ENCODE data around the gene C1orf167.

Gene C1orf167

GRCh38 chr1:11768821-11769220 is 6.8 kb downstream of the C1orf167 start:
- no peaks in the 10 kb centered on the region for H3K9me3 ChIP-seq (ENCODE audit: control insufficient read depth in 1 of 2, low read length in 2 of 2)
- no peak overlapping the region for H3K27ac ChIP-seq (ENCODE audit: low read length)
- H3K4me3 ChIP-seq (ENCODE audit: low read depth in 1 of 2, low read length in 2 of 2): no peak overlapping the region
- H3K27me3 ChIP-seq (ENCODE audit: low read depth, low read length): peaks cover 4% of the 10 kb centered on the region
- no peaks in the 10 kb centered on the region for H3K4me1 ChIP-seq (ENCODE audit: control insufficient read depth in 1 of 2, insufficient read depth in 2 of 2, low read length in 2 of 2)
- no peaks in the 10 kb centered on the region for H3K36me3 ChIP-seq (ENCODE audit: control insufficient read depth in 1 of 2, insufficient read depth in 2 of 2, low read length in 2 of 2)

DNA sequence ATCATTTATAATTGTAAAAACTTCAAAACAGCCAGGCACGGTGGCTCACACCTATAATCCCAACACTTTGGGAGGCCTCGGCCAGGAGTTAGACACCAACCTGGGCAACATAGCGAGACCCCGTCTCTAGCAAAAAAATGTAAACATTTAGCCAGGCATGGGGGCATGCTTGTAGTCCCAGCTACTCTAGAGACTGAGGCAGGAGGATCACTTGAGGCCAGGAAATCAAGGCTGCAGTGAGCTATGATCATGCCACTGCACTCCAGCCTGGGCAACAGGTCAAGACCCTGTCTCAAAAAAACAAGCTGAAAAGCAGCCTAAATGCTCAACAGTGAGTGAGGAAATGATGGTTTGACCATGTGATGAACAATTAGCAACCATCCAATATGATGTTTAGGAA is 7.3 kb downstream of the C1orf167 start:
- Histone ChIP-seq H3K27me3 (ENCODE audit: low read depth, low read length) (peaks cover 4% of the 10 kb centered on the region), H3K27ac (ENCODE audit: low read length) (no peak overlapping the region), H3K4me3 (ENCODE audit: low read depth in 1 of 2, low read length in 2 of 2) (no peak overlapping the region), H3K36me3 (ENCODE audit: control insufficient read depth in 1 of 2, insufficient read depth in 2 of 2, low read length in 2 of 2) (no peaks in the 10 kb centered on the region), H3K9me3 (ENCODE audit: control insufficient read depth in 1 of 2, low read length in 2 of 2) (no peaks in the 10 kb centered on the region), H3K4me1 (ENCODE audit: control insufficient read depth in 1 of 2, insufficient read depth in 2 of 2, low read length in 2 of 2) (no peaks in the 10 kb centered on the region)

DNA sequence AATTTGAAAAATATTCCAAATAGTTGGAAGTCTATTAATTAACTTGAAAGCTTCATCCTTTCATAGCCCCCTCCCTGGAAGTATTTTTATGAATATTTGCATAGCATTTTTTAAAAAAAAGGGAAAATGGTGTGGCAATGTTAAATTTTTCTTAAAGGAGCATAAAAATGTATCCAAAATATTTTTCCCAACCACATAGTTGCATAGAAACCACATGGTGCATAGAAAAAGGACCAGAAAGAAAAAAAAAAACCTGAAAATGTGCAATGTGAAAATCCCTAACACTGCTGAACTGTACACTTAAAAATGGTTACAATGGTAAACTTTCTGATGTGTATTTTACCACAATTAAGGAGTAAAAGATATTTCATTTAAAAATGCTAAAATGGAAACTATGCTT is 8.0 kb downstream of the C1orf167 start:
- Histone ChIP-seq H3K9me3 (ENCODE audit: control insufficient read depth in 1 of 2, low read length in 2 of 2) (no peaks in the 10 kb centered on the region), H3K4me1 (ENCODE audit: control insufficient read depth in 1 of 2, insufficient read depth in 2 of 2, low read length in 2 of 2) (no peaks in the 10 kb centered on the region), H3K36me3 (ENCODE audit: control insufficient read depth in 1 of 2, insufficient read depth in 2 of 2, low read length in 2 of 2) (no peaks in the 10 kb centered on the region), H3K27me3 (ENCODE audit: low read depth, low read length) (peaks cover 4% of the 10 kb centered on the region), H3K27ac (ENCODE audit: low read length) (no peak overlapping the region), H3K4me3 (ENCODE audit: low read depth in 1 of 2, low read length in 2 of 2) (no peak overlapping the region)

GRCh38 chr1:11771481-11772043 is 9.6 kb downstream of the C1orf167 start:
- H3K4me3 ChIP-seq (ENCODE audit: low read depth in 1 of 2, low read length in 2 of 2): no peak overlapping the region
- H3K4me1 ChIP-seq (ENCODE audit: control insufficient read depth in 1 of 2, insufficient read depth in 2 of 2, low read length in 2 of 2): no peaks in the 10 kb centered on the region
- H3K9me3 ChIP-seq (ENCODE audit: control insufficient read depth in 1 of 2, low read length in 2 of 2): no peaks in the 10 kb centered on the region
- peaks cover 4% of the 10 kb centered on the region for H3K27me3 ChIP-seq (ENCODE audit: low read depth, low read length)
- no peaks in the 10 kb centered on the region for H3K36me3 ChIP-seq (ENCODE audit: control insufficient read depth in 1 of 2, insufficient read depth in 2 of 2, low read length in 2 of 2)
- no peak overlapping the region for H3K27ac ChIP-seq (ENCODE audit: low read length)

- Histone ChIP-seq H3K27me3 (ENCODE audit: low read depth, low read length) (peaks cover 4% of the 10 kb centered on the region), H3K27ac (ENCODE audit: low read length) (no peak overlapping the region), H3K9me3 (ENCODE audit: control insufficient read depth in 1 of 2, low read length in 2 of 2) (no peaks in the 10 kb centered on the region), H3K4me3 (ENCODE audit: low read depth in 1 of 2, low read length in 2 of 2) (no peak overlapping the region), H3K4me1 (ENCODE audit: control insufficient read depth in 1 of 2, insufficient read depth in 2 of 2, low read length in 2 of 2) (no peaks in the 10 kb centered on the region), H3K36me3 (ENCODE audit: control insufficient read depth in 1 of 2, insufficient read depth in 2 of 2, low read length in 2 of 2) (no peaks in the 10 kb centered on the region)
Observed at GRCh38 chr1:11772458-11772857, 10.5 kb downstream of the C1orf167 start.

DNA sequence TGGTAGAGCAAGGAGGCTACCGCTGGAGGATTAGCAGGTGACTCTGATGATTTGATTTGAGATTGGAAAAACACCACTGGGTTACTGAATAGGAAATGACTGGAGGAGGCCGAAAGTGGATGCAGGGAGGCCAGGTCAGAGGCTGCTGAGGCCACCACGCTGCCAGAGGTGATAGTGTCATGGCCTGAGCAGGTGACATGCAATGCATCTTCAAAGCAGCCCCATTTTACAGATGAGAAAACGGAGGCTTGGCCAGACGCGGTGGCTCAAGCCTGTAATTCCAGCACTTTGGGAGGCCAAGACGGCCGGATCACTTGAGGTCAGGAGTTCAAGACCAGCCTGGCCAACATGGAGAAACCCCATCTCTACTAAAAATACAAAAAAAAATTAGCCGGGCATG is 12.8 kb downstream of the C1orf167 start:
- Histone ChIP-seq H3K36me3 (ENCODE audit: control insufficient read depth in 1 of 2, insufficient read depth in 2 of 2, low read length in 2 of 2) (no peaks in the 10 kb centered on the region), H3K4me3 (ENCODE audit: low read depth in 1 of 2, low read length in 2 of 2) (no peak overlapping the region), H3K4me1 (ENCODE audit: control insufficient read depth in 1 of 2, insufficient read depth in 2 of 2, low read length in 2 of 2) (no peaks in the 10 kb centered on the region), H3K27me3 (ENCODE audit: low read depth, low read length) (peaks cover 4% of the 10 kb centered on the region), H3K27ac (ENCODE audit: low read length) (no peak overlapping the region), H3K9me3 (ENCODE audit: control insufficient read depth in 1 of 2, low read length in 2 of 2) (no peaks in the 10 kb centered on the region)

- Histone ChIP-seq H3K27ac (ENCODE audit: low read length) (no peak overlapping the region), H3K27me3 (ENCODE audit: low read depth, low read length) (no peaks in the 10 kb centered on the region), H3K4me3 (ENCODE audit: low read depth in 1 of 2, low read length in 2 of 2) (no peak overlapping the region), H3K4me1 (ENCODE audit: control insufficient read depth in 1 of 2, insufficient read depth in 2 of 2, low read length in 2 of 2) (no peaks in the 10 kb centered on the region), H3K9me3 (ENCODE audit: control insufficient read depth in 1 of 2, low read length in 2 of 2) (no peaks in the 10 kb centered on the region), H3K36me3 (ENCODE audit: control insufficient read depth in 1 of 2, insufficient read depth in 2 of 2, low read length in 2 of 2) (no peaks in the 10 kb centered on the region)
Observed at GRCh38 chr1:11777658-11778322, 15.8 kb downstream of the C1orf167 start.

- no peaks in the 10 kb centered on the region for H3K36me3 ChIP-seq (ENCODE audit: control insufficient read depth in 1 of 2, insufficient read depth in 2 of 2, low read length in 2 of 2)
- H3K4me3 ChIP-seq (ENCODE audit: low read depth in 1 of 2, low read length in 2 of 2): no peak overlapping the region
- H3K27me3 ChIP-seq (ENCODE audit: low read depth, low read length): no peaks in the 10 kb centered on the region
- H3K4me1 ChIP-seq (ENCODE audit: control insufficient read depth in 1 of 2, insufficient read depth in 2 of 2, low read length in 2 of 2): no peaks in the 10 kb centered on the region
- H3K9me3 ChIP-seq (ENCODE audit: control insufficient read depth in 1 of 2, low read length in 2 of 2): no peaks in the 10 kb centered on the region
- H3K27ac ChIP-seq (ENCODE audit: low read length): no peak overlapping the region
Observed at GRCh38 chr1:11778336-11778735, 16.3 kb downstream of the C1orf167 start.

DNA sequence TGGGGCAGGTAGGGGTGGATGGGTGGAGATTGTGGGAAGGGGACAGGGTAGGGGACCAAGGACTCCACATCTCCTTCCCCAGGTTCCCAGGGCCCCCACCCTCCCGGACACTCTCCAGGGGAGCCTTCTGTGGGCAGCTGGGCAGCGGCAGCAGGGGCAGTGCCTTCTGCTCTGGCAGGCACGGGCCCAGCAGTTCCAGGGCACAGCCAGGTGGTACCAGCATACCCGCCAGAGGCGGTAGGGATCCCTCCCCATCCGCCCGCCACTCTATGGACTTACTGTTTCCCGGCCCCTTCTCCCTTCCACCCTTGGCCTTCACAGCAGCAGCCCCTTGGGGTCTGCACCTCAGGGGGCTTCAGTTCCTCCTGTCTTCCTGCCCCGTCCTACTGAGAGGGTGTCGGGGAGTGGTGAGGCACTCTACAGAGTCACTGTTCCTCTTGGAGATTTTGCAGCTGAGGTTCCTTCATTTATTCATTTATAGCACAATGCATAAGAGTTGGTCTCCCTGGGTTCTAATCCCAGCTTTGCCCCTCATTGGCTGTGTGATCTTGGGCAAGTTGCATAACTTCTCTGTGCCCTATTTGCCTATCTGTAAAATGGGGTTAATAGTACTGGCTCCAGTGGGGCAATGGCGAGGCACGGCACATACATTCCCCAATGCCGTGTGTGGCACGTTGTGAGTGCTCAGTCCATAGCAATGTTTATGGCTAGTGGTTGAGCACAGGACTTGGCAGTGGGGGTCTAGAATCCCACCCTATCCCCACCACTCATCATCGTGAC is 17.0 kb downstream of the C1orf167 start:
- no peak overlapping the region for H3K27ac ChIP-seq (ENCODE audit: low read length)
- H3K9me3 ChIP-seq (ENCODE audit: control insufficient read depth in 1 of 2, low read length in 2 of 2): no peaks in the 10 kb centered on the region
- no peaks in the 10 kb centered on the region for H3K4me1 ChIP-seq (ENCODE audit: control insufficient read depth in 1 of 2, insufficient read depth in 2 of 2, low read length in 2 of 2)
- no peaks in the 10 kb centered on the region for H3K27me3 ChIP-seq (ENCODE audit: low read depth, low read length)
- H3K4me3 ChIP-seq (ENCODE audit: low read depth in 1 of 2, low read length in 2 of 2): no peak overlapping the region
- no peaks in the 10 kb centered on the region for H3K36me3 ChIP-seq (ENCODE audit: control insufficient read depth in 1 of 2, insufficient read depth in 2 of 2, low read length in 2 of 2)

GRCh38 chr1:11779715-11780379 is 17.9 kb downstream of the C1orf167 start:
- Histone ChIP-seq H3K4me3 (ENCODE audit: low read depth in 1 of 2, low read length in 2 of 2) (no peak overlapping the region), H3K27ac (ENCODE audit: low read length) (no peak overlapping the region), H3K27me3 (ENCODE audit: low read depth, low read length) (no peaks in the 10 kb centered on the region), H3K9me3 (ENCODE audit: control insufficient read depth in 1 of 2, low read length in 2 of 2) (no peaks in the 10 kb centered on the region), H3K36me3 (ENCODE audit: control insufficient read depth in 1 of 2, insufficient read depth in 2 of 2, low read length in 2 of 2) (no peaks in the 10 kb centered on the region), H3K4me1 (ENCODE audit: control insufficient read depth in 1 of 2, insufficient read depth in 2 of 2, low read length in 2 of 2) (peaks cover 0 to 1% of the 10 kb centered on the region in 2 donors)

GRCh38 chr1:11780380-11781147 is 18.6 kb downstream of the C1orf167 start:
- Histone ChIP-seq H3K4me3 (ENCODE audit: low read depth in 1 of 2, low read length in 2 of 2) (no peak overlapping the region), H3K9me3 (ENCODE audit: control insufficient read depth in 1 of 2, low read length in 2 of 2) (no peaks in the 10 kb centered on the region), H3K36me3 (ENCODE audit: control insufficient read depth in 1 of 2, insufficient read depth in 2 of 2, low read length in 2 of 2) (no peaks in the 10 kb centered on the region), H3K27me3 (ENCODE audit: low read depth, low read length) (no peaks in the 10 kb centered on the region), H3K27ac (ENCODE audit: low read length) (no peak overlapping the region), H3K4me1 (ENCODE audit: control insufficient read depth in 1 of 2, insufficient read depth in 2 of 2, low read length in 2 of 2) (peaks cover 0 to 8% of the 10 kb centered on the region in 2 donors)

All from muscle layer of duodenum (tissue), 2 donors.